NCI-H524 treated with DMSO at 0.1 percent for 48 hours (cell line): ENCODE data around the gene PLS1.
"Not testable (repeated sequence)": the region's sequence is repeated elsewhere in the genome, so short reads cannot be mapped to it uniquely, and the experiment has no call there.

Source experiments
- DNase-seq: peaks from one replicate; lab custom pipeline; 2025; lab: John Stamatoyannopoulos, UW

Gene PLS1

GRCh38 chr3:142595581-142595950 is 627 bp upstream of the PLS1 start:
- DNase-seq, result no peak

- no peak for DNase-seq
Measured at GRCh38 chr3:142596726-142597088, 514 bp downstream of the PLS1 start.

GRCh38 chr3:142597906-142598305 is 1.7 kb downstream of the PLS1 start:
- DNase-seq, result no peak

- DNase-seq, result no peak
Measured at GRCh38 chr3:142601713-142602112, 5.5 kb downstream of the PLS1 start.

GRCh38 chr3:142602619-142603385 is 6.6 kb downstream of the PLS1 start:
- no peak for DNase-seq

GRCh38 chr3:142603386-142603705 is 7.2 kb downstream of the PLS1 start:
- DNase-seq, result not testable (repeated sequence)

- no peak for DNase-seq
Measured at GRCh38 chr3:142604940-142605339, 8.7 kb downstream of the PLS1 start.

GRCh38 chr3:142608631-142609030 is 12.4 kb downstream of the PLS1 start:
- no peak for DNase-seq

- DNase-seq, result no peak
Measured at GRCh38 chr3:142609136-142609535, 12.9 kb downstream of the PLS1 start.

- DNase-seq, result no peak
Measured at GRCh38 chr3:142611206-142611605, 15.0 kb downstream of the PLS1 start.

GRCh38 chr3:142613491-142613890 is 17.3 kb downstream of the PLS1 start:
- DNase-seq, result no peak

- no peak for DNase-seq
Measured at GRCh38 chr3:142614059-142614626, 17.9 kb downstream of the PLS1 start.

- no peak for DNase-seq
Measured at GRCh38 chr3:142615171-142615570, 19.0 kb downstream of the PLS1 start.

- peak; percentile 47 for DNase-seq
Measured at GRCh38 chr3:142618917-142619461, 22.8 kb downstream of the PLS1 start.

- DNase-seq, result no peak
Measured at GRCh38 chr3:142622405-142622804, 26.2 kb downstream of the PLS1 start.

- no peak for DNase-seq
Measured at GRCh38 chr3:142623194-142623593, 27.0 kb downstream of the PLS1 start.

GRCh38 chr3:142624341-142625152 is 28.4 kb downstream of the PLS1 start:
- DNase-seq, result no peak

GRCh38 chr3:142625153-142625440 is 28.9 kb downstream of the PLS1 start:
- DNase-seq, result no peak

- no peak for DNase-seq
Measured at GRCh38 chr3:142626971-142627370, 30.8 kb downstream of the PLS1 start.

- no peak for DNase-seq
Measured at GRCh38 chr3:142628801-142629200, 32.6 kb downstream of the PLS1 start.

GRCh38 chr3:142633073-142633472 is 36.9 kb downstream of the PLS1 start:
- DNase-seq, result peak; percentile 44

- no peak for DNase-seq
Measured at GRCh38 chr3:142636050-142636449, 39.9 kb downstream of the PLS1 start.

- DNase-seq, result no peak
Measured at GRCh38 chr3:142636664-142637063, 40.5 kb downstream of the PLS1 start.
